Thyroid gland (tissue), 4 donors: ENCODE data around the gene STRC.
"Not testable (repeated sequence)": the region's sequence is repeated elsewhere in the genome, so short reads cannot be mapped to it uniquely, and the experiment has no call there.

Experiments
- POLR2A ChIP-seq, 2 donors: fragments of 450-650 bp; IDR thresholded peaks; one replicate each; pipeline ENCODE4 v1.6.1; 2017; ENCODE audit warnings: antibody characterized with exemption in 2 of 2, mild to moderate bottlenecking in 2 of 2, moderate library complexity in 1 of 2
- TF ChIP-seq, protein P1 (sequence below), 6 experiments: fragments of 200-600 bp in 3 of 6; fragments of 450-650 bp in 3 of 6; sonication (generic) in 3 of 6; IDR thresholded peaks; one replicate each; pipeline ENCODE4 v1.5.1; 2016 to 2019; ENCODE audit warnings: antibody characterized with exemption in 6 of 6, mild to moderate bottlenecking in 2 of 6, inconsistent platforms in 1 of 6, moderate library complexity in 1 of 6

DNA sequence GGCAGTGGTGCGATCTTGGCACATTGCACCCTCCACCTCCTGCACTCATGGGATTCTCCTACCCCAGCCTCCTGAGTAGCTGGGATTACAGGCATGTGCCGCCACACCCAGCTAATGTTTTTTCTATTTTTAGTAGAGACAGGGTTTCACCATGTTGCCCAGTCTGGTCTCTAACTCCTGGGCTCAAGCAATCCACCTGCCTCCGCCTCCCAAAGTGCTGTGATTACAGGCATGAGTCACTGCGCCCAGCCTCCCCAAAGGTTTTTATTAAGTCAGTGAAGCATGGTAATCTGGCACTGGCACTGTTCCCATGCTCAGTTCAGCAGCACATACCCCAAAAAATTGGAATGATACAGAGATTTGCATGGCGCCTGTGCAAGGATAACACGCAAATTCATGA lies 16.4 kb downstream of the STRC start:
- TF ChIP-seq, protein P1, sequence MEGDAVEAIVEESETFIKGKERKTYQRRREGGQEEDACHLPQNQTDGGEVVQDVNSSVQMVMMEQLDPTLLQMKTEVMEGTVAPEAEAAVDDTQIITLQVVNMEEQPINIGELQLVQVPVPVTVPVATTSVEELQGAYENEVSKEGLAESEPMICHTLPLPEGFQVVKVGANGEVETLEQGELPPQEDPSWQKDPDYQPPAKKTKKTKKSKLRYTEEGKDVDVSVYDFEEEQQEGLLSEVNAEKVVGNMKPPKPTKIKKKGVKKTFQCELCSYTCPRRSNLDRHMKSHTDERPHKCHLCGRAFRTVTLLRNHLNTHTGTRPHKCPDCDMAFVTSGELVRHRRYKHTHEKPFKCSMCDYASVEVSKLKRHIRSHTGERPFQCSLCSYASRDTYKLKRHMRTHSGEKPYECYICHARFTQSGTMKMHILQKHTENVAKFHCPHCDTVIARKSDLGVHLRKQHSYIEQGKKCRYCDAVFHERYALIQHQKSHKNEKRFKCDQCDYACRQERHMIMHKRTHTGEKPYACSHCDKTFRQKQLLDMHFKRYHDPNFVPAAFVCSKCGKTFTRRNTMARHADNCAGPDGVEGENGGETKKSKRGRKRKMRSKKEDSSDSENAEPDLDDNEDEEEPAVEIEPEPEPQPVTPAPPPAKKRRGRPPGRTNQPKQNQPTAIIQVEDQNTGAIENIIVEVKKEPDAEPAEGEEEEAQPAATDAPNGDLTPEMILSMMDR (IDR thresholded peaks at IDR 0.05): not testable (repeated sequence)
- not testable (repeated sequence) for TF ChIP-seq POLR2A (IDR thresholded peaks at IDR 0.05)
